GM23338 (cell line): ENCODE results near the gene MED13L. TPM values are rescaled to one million over a fixed set of nuclear protein-coding genes. Genes with fewer than 3 reads are reported as not detected.
A peak's percentile ranks its signal among the peaks of the same experiment; 100 is the strongest.

ENCODE experiments used
- ATAC-seq: fragments of 200-7000 bp; cut with Tn5 transposase; 3 replicates; pipeline ENCODE4 v1.9.1; 2020
- DNase-seq: peaks from one replicate; pipeline ENCODE4 v3.0.0-alpha.2; 2015; ENCODE audit warnings: low spot score
- H2AFZ ChIP-seq: fragments of 200-600 bp; sonication (generic); 2 replicates; pipeline ENCODE4 v1.8.0; 2016; ENCODE audit warnings: antibody characterized with exemption, mild to moderate bottlenecking, moderate library complexity
- H3F3A ChIP-seq: fragments of 200-600 bp; sonication (generic); replicated peaks from 2 replicates; pipeline ENCODE4 v1.8.0; 2017; ENCODE audit warnings: antibody characterized with exemption, mixed run types, low read depth
- H3K27ac ChIP-seq: fragments of 200-600 bp; sonication (generic); 2 replicates; pipeline ENCODE4 v1.6.1; 2016; ENCODE audit warnings: low read depth
- H3K27me3 ChIP-seq: fragments of 200-600 bp; sonication (generic); 2 replicates; pipeline ENCODE4 v1.8.0; 2016; ENCODE audit warnings: mild to moderate bottlenecking, mixed run types, moderate library complexity; ENCODE audit not compliant: insufficient read depth
- H3K36me3 ChIP-seq: fragments of 200-600 bp; sonication (generic); 2 replicates; pipeline ENCODE4 v1.8.0; 2016; ENCODE audit warnings: mild to moderate bottlenecking; ENCODE audit not compliant: insufficient read depth
- H3K4me1 ChIP-seq: fragments of 200-600 bp; sonication (generic); 2 replicates; pipeline ENCODE4 v1.8.0; 2016; ENCODE audit warnings: mild to moderate bottlenecking, moderate library complexity; ENCODE audit not compliant: insufficient read depth
- H3K4me2 ChIP-seq: fragments of 200-600 bp; sonication (generic); 2 replicates; pipeline ENCODE4 v1.7.1; 2017; ENCODE audit warnings: mixed run types
- H3K4me3 ChIP-seq: fragments of 200-600 bp; sonication (generic); 2 replicates; pipeline ENCODE4 v1.6.1; 2016; ENCODE audit warnings: mixed run types
- H3K79me2 ChIP-seq: fragments of 200-600 bp; sonication (generic); replicated peaks from 2 replicates; pipeline ENCODE4 v1.8.0; 2017; ENCODE audit warnings: mild to moderate bottlenecking; ENCODE audit not compliant: insufficient read depth
- H3K9me2 ChIP-seq: fragments of 200-600 bp; sonication (generic); 2 replicates; pipeline ENCODE4 v1.8.0; 2017; ENCODE audit not compliant: insufficient read depth
- H4K20me1 ChIP-seq: fragments of 200-600 bp; sonication (generic); replicated peaks from 2 replicates; pipeline ENCODE4 v1.8.0; 2017; ENCODE audit warnings: mild to moderate bottlenecking; ENCODE audit not compliant: insufficient read depth
- H3K27ac Mint-ChIP-seq: 2 replicates; pipeline ENCODE4 v1.8.0; 2020; ENCODE audit warnings: inconsistent platforms, mild to moderate bottlenecking, moderate library complexity, mixed read lengths
- H3K27me3 Mint-ChIP-seq: 3 replicates; pipeline ENCODE4 v1.8.0; 2022; ENCODE audit warnings: low read depth, mild to moderate bottlenecking, moderate library complexity, mixed read lengths, inconsistent platforms; ENCODE audit not compliant: insufficient read depth, poor library complexity
- H3K36me3 Mint-ChIP-seq: 3 replicates; pipeline ENCODE4 v1.8.0; 2021; ENCODE audit warnings: low read depth, mild to moderate bottlenecking, inconsistent platforms, moderate library complexity, mixed read lengths
- H3K4me1 Mint-ChIP-seq: 3 replicates; pipeline ENCODE4 v1.8.0; 2020; ENCODE audit warnings: mild to moderate bottlenecking, inconsistent platforms, mixed read lengths
- H3K4me3 Mint-ChIP-seq: 3 replicates; pipeline ENCODE4 v1.8.0; 2021; ENCODE audit warnings: moderate library complexity, mild to moderate bottlenecking, inconsistent platforms, mixed read lengths
- H3K9me3 Mint-ChIP-seq: 3 replicates; pipeline ENCODE4 v1.8.0; 2020; ENCODE audit warnings: moderate library complexity, mild to moderate bottlenecking, inconsistent platforms, mixed read lengths
- EZH2phosphoT487 ChIP-seq: fragments of 200-600 bp; sonication (generic); IDR thresholded peaks from one replicate; pipeline ENCODE4 v1.8.1; 2018; ENCODE audit warnings: antibody characterized with exemption; ENCODE audit not compliant: unreplicated experiment
- JUNB ChIP-seq: IDR thresholded peaks from one replicate; pipeline ENCODE4 v1.6.1; 2016; ENCODE audit warnings: antibody characterized with exemption; ENCODE audit not compliant: unreplicated experiment
- NANOG ChIP-seq: IDR thresholded peaks from 2 replicates; pipeline ENCODE4 v1.6.1; 2016; ENCODE audit warnings: antibody characterized with exemption, borderline replicate concordance
- POLR2AphosphoS5 ChIP-seq: IDR thresholded peaks from 2 replicates; pipeline ENCODE4 v1.6.1; 2016; ENCODE audit warnings: antibody characterized with exemption, low read depth
- STAT1 ChIP-seq: IDR thresholded peaks from one replicate; pipeline ENCODE4 v1.6.1; 2016; ENCODE audit warnings: antibody characterized with exemption; ENCODE audit not compliant: unreplicated experiment
- ZNF114 ChIP-seq: fragments of 250-450 bp; sonication (Bioruptor Pico); IDR thresholded peaks from 2 replicates; pipeline ENCODE4 v1.5.0; 2020; ENCODE audit warnings: mild to moderate bottlenecking, moderate library complexity
- polyA plus RNA-seq: library from polyadenylated mRNA; unstranded; fragments of >200 nt; fragmentation: Nextera tagmentation; extraction: Ambion mirVana; gene quantifications from 2 replicates; pipeline ENCODE4 v1.2.1, GENCODE V29; 2016
- total RNA-seq: library from RNA; depleted of rRNA; stranded (reverse); fragments of >200 nt; shearing (Covaris generic); gene quantifications from 2 replicates; pipeline ENCODE4 v1.2.3, GENCODE V29; 2014
- TF ChIP-seq, protein P1 (sequence below): fragments of 250-450 bp; sonication (Bioruptor Pico); IDR thresholded peaks from 2 replicates; pipeline ENCODE4 v1.5.0; 2020; ENCODE audit warnings: mild to moderate bottlenecking, moderate library complexity
- TF ChIP-seq, protein P2 (sequence below): IDR thresholded peaks from 2 replicates; pipeline ENCODE4 v1.6.1; 2016; ENCODE audit warnings: antibody characterized with exemption

The MED13L gene
- total and polyA plus RNA-seq, 2 experiments from 2014 or later, result 20.9 to 73.6 TPM

DNA sequence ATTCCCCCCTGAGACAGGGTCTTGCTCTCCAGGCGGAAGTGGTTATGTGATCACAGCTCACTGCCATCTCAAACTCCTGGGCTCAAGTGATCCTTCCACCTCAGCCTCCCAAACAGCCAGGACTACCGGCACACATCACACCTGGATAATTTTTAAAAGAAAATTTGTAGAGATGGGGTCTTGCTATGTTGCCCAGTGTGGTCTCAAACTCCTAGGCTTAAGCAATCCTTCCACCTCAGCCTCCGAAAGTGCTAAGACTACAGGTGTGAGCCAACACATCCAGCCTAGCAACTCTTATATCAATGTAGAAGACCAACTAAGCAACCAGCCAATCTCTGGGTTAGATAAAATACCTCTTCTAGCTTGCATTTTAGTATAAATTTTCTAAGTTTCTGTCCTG, 297.2 kb downstream of the MED13L start (continued):
- TF ChIP-seq, protein P1, sequence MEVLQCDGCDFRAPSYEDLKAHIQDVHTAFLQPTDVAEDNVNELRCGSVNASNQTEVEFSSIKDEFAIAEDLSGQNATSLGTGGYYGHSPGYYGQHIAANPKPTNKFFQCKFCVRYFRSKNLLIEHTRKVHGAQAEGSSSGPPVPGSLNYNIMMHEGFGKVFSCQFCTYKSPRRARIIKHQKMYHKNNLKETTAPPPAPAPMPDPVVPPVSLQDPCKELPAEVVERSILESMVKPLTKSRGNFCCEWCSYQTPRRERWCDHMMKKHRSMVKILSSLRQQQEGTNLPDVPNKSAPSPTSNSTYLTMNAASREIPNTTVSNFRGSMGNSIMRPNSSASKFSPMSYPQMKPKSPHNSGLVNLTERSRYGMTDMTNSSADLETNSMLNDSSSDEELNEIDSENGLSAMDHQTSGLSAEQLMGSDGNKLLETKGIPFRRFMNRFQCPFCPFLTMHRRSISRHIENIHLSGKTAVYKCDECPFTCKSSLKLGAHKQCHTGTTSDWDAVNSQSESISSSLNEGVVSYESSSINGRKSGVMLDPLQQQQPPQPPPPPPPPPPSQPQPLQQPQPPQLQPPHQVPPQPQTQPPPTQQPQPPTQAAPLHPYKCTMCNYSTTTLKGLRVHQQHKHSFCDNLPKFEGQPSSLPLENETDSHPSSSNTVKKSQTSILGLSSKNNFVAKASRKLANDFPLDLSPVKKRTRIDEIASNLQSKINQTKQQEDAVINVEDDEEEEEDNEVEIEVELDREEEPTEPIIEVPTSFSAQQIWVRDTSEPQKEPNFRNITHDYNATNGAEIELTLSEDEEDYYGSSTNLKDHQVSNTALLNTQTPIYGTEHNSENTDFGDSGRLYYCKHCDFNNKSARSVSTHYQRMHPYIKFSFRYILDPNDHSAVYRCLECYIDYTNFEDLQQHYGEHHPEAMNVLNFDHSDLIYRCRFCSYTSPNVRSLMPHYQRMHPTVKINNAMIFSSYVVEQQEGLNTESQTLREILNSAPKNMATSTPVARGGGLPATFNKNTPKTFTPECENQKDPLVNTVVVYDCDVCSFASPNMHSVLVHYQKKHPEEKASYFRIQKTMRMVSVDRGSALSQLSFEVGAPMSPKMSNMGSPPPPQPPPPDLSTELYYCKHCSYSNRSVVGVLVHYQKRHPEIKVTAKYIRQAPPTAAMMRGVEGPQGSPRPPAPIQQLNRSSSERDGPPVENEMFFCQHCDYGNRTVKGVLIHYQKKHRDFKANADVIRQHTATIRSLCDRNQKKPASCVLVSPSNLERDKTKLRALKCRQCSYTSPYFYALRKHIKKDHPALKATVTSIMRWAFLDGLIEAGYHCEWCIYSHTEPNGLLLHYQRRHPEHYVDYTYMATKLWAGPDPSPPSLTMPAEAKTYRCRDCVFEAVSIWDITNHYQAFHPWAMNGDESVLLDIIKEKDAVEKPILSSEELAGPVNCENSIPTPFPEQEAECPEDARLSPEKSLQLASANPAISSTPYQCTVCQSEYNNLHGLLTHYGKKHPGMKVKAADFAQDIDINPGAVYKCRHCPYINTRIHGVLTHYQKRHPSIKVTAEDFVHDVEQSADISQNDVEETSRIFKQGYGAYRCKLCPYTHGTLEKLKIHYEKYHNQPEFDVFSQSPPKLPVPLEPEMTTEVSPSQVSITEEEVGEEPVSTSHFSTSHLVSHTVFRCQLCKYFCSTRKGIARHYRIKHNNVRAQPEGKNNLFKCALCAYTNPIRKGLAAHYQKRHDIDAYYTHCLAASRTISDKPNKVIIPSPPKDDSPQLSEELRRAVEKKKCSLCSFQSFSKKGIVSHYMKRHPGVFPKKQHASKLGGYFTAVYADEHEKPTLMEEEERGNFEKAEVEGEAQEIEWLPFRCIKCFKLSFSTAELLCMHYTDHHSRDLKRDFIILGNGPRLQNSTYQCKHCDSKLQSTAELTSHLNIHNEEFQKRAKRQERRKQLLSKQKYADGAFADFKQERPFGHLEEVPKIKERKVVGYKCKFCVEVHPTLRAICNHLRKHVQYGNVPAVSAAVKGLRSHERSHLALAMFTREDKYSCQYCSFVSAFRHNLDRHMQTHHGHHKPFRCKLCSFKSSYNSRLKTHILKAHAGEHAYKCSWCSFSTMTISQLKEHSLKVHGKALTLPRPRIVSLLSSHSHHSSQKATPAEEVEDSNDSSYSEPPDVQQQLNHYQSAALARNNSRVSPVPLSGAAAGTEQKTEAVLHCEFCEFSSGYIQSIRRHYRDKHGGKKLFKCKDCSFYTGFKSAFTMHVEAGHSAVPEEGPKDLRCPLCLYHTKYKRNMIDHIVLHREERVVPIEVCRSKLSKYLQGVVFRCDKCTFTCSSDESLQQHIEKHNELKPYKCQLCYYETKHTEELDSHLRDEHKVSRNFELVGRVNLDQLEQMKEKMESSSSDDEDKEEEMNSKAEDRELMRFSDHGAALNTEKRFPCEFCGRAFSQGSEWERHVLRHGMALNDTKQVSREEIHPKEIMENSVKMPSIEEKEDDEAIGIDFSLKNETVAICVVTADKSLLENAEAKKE (CRISPR knock-in tag), result no peak

DNA sequence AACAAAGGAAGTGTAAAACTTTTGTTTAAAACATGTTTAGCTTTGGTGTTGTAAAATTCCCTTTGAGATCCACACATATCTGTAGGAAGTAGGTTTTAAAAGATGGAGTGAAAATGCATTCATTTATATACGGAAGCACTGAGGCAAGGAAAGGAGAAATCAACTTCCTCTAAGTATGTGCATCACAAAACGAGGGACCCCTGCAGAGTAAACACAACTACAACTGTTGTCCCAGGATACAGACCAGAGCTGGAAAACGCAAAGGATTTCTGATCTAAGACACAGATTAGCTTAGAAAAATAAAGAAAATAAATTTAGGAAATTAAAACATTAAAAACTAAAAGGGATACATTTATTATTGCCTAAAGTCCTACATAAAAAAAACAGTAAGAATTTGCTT, 297.6 kb downstream of the MED13L start:
- Mint-ChIP-seq H3K27me3 (no peaks in the 10 kb centered on the region), H3K27ac (peak overlapping the region; percentile 75; the same call in 1 of the 2 replicates), H3K36me3 (peaks cover 14% of the 10 kb centered on the region; the same call in 2 of the 3 replicates), H3K4me3 (0 out of 3 replicates have a peak overlapping the region, but pooled peaks have one; percentile 29), H3K9me3 (no peaks in the 10 kb centered on the region), H3K4me1 (peaks cover 16% of the 10 kb centered on the region; the same call in 2 of the 3 replicates)
- Histone ChIP-seq H3K27me3 (no peaks in the 10 kb centered on the region), H2AFZ (no peak overlapping the region), H3K4me2 (no peak overlapping the region), H3K27ac (no peak overlapping the region), H3K4me1 (peaks cover 9% of the 10 kb centered on the region; the same call in 1 of the 2 replicates), H3K79me2 (no peaks in the 10 kb centered on the region), H3K9me2 (no peaks in the 10 kb centered on the region), H3K36me3 (0 out of 2 replicates have a peak, but pooled peaks cover 4% of the 10 kb centered on the region), H3K4me3 (no peak overlapping the region), H4K20me1 (no peaks in the 10 kb centered on the region), H3F3A (no peaks in the 10 kb centered on the region)
- ATAC-seq (peak; percentile 56), DNase-seq (peak; percentile 69)
- TF ChIP-seq ZNF114, result no peak
- TF ChIP-seq EZH2phosphoT487, result no peak
- no peak for TF ChIP-seq POLR2AphosphoS5
- TF ChIP-seq NANOG, result no peak
- no peak for TF ChIP-seq STAT1
- no peak for TF ChIP-seq JUNB
- TF ChIP-seq, protein P1 (CRISPR knock-in tag), result no peak
- TF ChIP-seq, protein P2, sequence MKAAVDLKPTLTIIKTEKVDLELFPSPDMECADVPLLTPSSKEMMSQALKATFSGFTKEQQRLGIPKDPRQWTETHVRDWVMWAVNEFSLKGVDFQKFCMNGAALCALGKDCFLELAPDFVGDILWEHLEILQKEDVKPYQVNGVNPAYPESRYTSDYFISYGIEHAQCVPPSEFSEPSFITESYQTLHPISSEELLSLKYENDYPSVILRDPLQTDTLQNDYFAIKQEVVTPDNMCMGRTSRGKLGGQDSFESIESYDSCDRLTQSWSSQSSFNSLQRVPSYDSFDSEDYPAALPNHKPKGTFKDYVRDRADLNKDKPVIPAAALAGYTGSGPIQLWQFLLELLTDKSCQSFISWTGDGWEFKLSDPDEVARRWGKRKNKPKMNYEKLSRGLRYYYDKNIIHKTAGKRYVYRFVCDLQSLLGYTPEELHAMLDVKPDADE, result no peak
